ENCODE results near the gene RPL31.

RPL31 gene

GRCh38 chr2:101017371-101017770, 15.3 kb downstream of the RPL31 start:
- Histone ChIP-seq H3K4me3 (no peak overlapping the region), H3K27ac (no peak overlapping the region)

GRCh38 chr2:101018934-101019333, 16.8 kb downstream of the RPL31 start:
- Histone ChIP-seq H3K27ac (no peak overlapping the region), H3K4me3 (no peak overlapping the region)

GRCh38 chr2:101022221-101022620, 20.1 kb downstream of the RPL31 start:
- Histone ChIP-seq H3K27ac (no peak overlapping the region), H3K4me3 (no peak overlapping the region)

- Histone ChIP-seq H3K4me3 (no peak overlapping the region), H3K27ac (no peak overlapping the region)
Measured at GRCh38 chr2:101023327-101024107, 21.4 kb downstream of the RPL31 start.

- Histone ChIP-seq H3K27ac (no peak overlapping the region), H3K4me3 (no peak overlapping the region)
Measured at GRCh38 chr2:101025561-101025960, 23.5 kb downstream of the RPL31 start.

- Histone ChIP-seq H3K27ac (peak overlapping the region in 1 of 21 experiments; percentile 3), H3K4me3 (no peak overlapping the region)
Measured at GRCh38 chr2:101026253-101026701, 24.2 kb downstream of the RPL31 start.

- no peak overlapping the region for H3K4me3 ChIP-seq
- no peak overlapping the region for H3K27ac ChIP-seq
Measured at GRCh38 chr2:101026923-101027469, 24.9 kb downstream of the RPL31 start.

- H3K27ac ChIP-seq, result no peak overlapping the region
- no peak overlapping the region for H3K4me3 ChIP-seq
Measured at GRCh38 chr2:101027852-101028251, 25.8 kb downstream of the RPL31 start.

GRCh38 chr2:101030866-101031554, 28.9 kb downstream of the RPL31 start:
- Histone ChIP-seq H3K27ac (no peak overlapping the region), H3K4me3 (no peak overlapping the region)

- Histone ChIP-seq H3K27ac (no peak overlapping the region), H3K4me3 (no peak overlapping the region)
Measured at GRCh38 chr2:101032084-101032776, 30.1 kb downstream of the RPL31 start.

GRCh38 chr2:101036562-101036961, 34.5 kb downstream of the RPL31 start:
- Histone ChIP-seq H3K4me3 (no peak overlapping the region), H3K27ac (no peak overlapping the region)

- no peak overlapping the region for H3K27ac ChIP-seq
- no peak overlapping the region for H3K4me3 ChIP-seq
Measured at GRCh38 chr2:101037161-101037755, 35.2 kb downstream of the RPL31 start.

- no peak overlapping the region for H3K4me3 ChIP-seq
- no peak overlapping the region for H3K27ac ChIP-seq
Measured at GRCh38 chr2:101038455-101039255, 36.6 kb downstream of the RPL31 start.

GRCh38 chr2:101040072-101040471, 38.0 kb downstream of the RPL31 start:
- Histone ChIP-seq H3K27ac (no peak overlapping the region), H3K4me3 (no peak overlapping the region)

- Histone ChIP-seq H3K27ac (no peak overlapping the region), H3K4me3 (no peak overlapping the region)
Measured at GRCh38 chr2:101040761-101041160, 38.7 kb downstream of the RPL31 start.

- H3K27ac ChIP-seq, result no peak overlapping the region
Measured at GRCh38 chr2:101041413-101041812, 39.3 kb downstream of the RPL31 start.

GRCh38 chr2:101045330-101045729, 43.2 kb downstream of the RPL31 start:
- Histone ChIP-seq H3K4me3 (no peak overlapping the region), H3K27ac (no peak overlapping the region)

More at GRCh38 chr2:101041413-101041812, 39.3 kb downstream of the RPL31 start:
- no peak overlapping the region for H3K4me3 ChIP-seq

- H3K27ac ChIP-seq, result peak overlapping the region in 7 of 21 experiments; percentile 3 to 72 (median 33)
- no peak overlapping the region for H3K4me3 ChIP-seq
Measured at GRCh38 chr2:101047075-101047766, 45.1 kb downstream of the RPL31 start.
